Measurements from ENCODE around the gene CDK5R2. TPM values are rescaled to one million over a fixed set of nuclear protein-coding genes. Genes with fewer than 3 reads are reported as not detected.

Gene CDK5R2
- total and polyA plus RNA-seq, 8 donors = 0.13 to 0.30 (median 0.17) TPM; not detected in 2

DNA sequence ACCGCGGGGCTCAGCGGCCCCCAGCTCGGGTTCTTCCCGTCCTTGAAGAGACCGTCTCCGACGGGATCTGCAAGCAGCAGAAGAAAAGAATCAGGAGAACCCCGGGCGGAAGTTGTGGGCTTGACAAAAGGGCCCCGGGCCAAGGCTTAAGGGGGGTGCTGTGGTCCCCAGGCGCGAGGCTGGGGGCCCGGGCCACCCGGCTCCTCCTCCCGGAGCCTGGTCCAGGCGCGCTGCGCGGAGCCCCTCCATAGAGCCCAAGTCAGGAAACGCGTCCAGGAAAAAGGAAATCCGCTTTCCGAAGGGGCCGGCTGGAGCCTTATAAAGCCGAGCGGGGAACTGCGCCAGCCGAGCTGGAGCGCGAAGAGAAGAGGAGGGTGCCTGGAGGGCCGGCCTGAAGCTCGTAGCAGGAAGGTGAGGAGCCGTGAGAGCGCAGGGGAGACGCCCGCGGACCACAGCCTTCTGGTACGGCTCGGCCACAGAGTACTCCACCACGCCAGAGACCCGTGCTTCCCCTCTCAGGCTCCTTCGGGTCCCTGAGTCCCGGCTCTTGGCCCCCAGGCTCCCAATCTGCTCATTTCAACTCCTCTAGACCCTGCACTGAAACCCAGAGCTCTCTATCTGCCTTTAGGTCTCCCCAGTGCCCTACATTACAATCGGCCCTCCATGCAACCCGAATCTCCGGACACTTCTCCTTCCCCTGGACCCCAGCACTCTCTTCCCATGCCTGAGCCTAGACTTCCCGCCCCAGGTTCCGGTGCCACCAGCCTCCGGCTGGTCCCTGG, 25.0 kb downstream of the CDK5R2 start:
- H3K36me3 ChIP-seq = no peaks in the 10 kb centered on the region
- intact Hi-C loops (cut with DNase I) = no loop called here
- H3K27me3 ChIP-seq = peaks cover 91 to 100% of the 10 kb centered on the region in 2 donors
- H3K4me1 ChIP-seq = peaks cover 14 to 46% of the 10 kb centered on the region in 2 donors
- H3K4me3 ChIP-seq = no peak overlapping the region
- H3K9me3 ChIP-seq = no peaks in the 10 kb centered on the region
- TF ChIP-seq, protein P1, sequence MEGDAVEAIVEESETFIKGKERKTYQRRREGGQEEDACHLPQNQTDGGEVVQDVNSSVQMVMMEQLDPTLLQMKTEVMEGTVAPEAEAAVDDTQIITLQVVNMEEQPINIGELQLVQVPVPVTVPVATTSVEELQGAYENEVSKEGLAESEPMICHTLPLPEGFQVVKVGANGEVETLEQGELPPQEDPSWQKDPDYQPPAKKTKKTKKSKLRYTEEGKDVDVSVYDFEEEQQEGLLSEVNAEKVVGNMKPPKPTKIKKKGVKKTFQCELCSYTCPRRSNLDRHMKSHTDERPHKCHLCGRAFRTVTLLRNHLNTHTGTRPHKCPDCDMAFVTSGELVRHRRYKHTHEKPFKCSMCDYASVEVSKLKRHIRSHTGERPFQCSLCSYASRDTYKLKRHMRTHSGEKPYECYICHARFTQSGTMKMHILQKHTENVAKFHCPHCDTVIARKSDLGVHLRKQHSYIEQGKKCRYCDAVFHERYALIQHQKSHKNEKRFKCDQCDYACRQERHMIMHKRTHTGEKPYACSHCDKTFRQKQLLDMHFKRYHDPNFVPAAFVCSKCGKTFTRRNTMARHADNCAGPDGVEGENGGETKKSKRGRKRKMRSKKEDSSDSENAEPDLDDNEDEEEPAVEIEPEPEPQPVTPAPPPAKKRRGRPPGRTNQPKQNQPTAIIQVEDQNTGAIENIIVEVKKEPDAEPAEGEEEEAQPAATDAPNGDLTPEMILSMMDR (IDR thresholded peaks at IDR 0.05) = no peak
- ATAC-seq = no peak
- no peak overlapping the region for H3K27ac ChIP-seq
- no peak for DNase-seq

DNA sequence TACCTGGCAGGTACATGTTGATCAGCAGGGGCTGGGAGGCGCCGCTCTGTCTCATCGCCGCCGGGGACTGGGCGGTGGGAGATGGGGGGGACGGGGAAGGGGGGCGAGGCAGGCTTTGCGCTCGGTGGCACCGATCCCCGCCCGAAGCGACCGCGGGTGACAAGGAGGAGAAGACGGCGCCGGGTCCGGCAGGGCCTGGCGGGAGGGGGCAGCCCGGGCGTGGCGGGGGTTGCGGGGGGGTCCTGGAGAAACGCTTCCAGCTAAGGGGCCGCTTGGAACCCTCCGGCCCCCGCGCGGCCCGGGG, 25.5 kb downstream of the CDK5R2 start, which contains the start of gene FEV:
Gene FEV (minus strand): TSS at position 164 of the 304 bp plus-strand sequence. CDS start 109 bp downstream, at position 55.
- Histone ChIP-seq H3K4me3 (no peak within 1 kb of the TSS), H3K4me1 (peaks cover 13 to 43% of the 10 kb centered on the region in 2 donors), H3K27me3 (peaks cover 94 to 100% of the 10 kb centered on the region in 2 donors), H3K9me3 (no peaks in the 10 kb centered on the region), H3K36me3 (no peaks in the 10 kb centered on the region), H3K27ac (no peak within 1 kb of the TSS)
- DNase-seq (no peak), ATAC-seq (no peak)
- TF ChIP-seq, protein P1 (IDR thresholded peaks at IDR 0.05) = no peak
- intact Hi-C loops (cut with DNase I) = no loop called here

DNA sequence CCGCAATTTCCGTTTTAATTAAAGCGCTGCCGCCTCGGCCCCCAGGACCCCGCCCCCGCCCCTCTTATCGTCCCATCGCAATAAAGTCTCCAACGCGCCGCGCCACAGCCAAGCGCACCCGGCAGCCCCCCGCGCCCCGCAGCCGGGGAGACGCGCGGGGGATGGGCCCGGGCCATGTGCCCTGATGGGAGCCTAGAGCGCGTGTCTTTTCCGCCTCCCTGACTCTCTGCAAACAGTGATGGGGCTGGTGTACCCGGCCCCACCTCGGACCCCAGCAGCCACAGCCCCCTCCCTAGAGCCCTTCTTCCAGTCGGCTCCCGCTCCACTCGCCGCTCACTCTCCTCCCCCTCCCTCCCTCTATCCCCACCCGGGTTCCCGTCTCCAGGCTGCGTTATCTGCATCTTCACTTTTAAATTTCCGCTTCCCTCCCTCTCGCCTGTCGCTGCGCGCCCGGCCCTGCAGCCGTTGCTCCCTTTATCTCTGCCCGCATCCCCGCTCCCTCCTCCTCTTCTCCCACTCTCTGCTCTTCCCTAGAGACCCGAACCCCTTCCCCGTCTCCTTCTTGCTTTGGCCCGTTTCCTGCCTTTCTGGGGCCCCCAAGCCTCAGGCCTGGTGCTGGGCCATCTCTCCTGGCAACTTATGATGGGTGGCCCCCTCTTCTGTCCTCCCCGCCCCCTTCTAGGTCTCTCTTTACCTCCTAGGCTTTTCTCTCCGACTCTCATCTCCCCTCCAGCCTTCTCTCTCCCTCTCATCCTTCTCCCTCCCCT, 26.0 kb downstream of the CDK5R2 start:
- DNase-seq = no peak
- ATAC-seq = no peak
- Histone ChIP-seq H3K36me3 (no peaks in the 10 kb centered on the region), H3K9me3 (no peaks in the 10 kb centered on the region), H3K4me3 (no peak overlapping the region), H3K4me1 (peaks cover 11 to 40% of the 10 kb centered on the region in 2 donors), H3K27me3 (peaks cover 98 to 100% of the 10 kb centered on the region in 2 donors), H3K27ac (no peak overlapping the region)
- intact Hi-C loops (cut with DNase I) = no loop called here
- TF ChIP-seq, protein P1 (IDR thresholded peaks at IDR 0.05) = no peak

DNA sequence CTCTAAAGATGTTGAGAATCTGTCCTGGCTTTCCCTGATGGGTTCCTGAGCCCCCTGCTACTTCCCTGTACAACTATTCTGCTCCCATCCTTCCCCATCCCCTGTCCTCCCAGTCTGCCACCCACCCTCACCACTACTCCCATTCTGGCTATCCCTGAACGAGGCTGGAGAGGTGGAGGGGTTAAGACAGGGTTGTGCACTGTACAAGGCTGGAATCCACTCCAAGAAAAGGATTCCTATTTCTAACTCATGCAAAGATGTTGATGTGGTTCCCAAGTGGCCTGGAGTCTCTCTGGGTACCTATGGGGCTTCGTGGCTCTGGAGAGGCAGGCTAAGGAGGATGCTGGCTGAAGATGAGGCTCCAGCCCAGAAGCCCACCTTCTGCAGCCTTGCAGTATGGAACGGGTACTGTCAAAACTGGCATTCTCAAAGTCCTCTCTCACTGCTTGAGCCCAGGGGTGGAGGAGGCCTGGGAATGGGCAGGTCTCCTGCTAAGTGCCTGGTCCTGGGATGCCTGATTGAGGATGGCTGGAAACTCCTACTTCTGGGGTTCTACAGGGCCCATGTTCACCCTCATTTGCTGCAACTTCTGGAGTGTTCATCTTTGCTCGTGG, 26.8 kb downstream of the CDK5R2 start:
- intact Hi-C loops (cut with DNase I) = no loop called here
- Histone ChIP-seq H3K9me3 (no peaks in the 10 kb centered on the region), H3K4me1 (peaks cover 9 to 35% of the 10 kb centered on the region in 2 donors), H3K4me3 (no peak overlapping the region), H3K27me3 (peaks cover 99 to 100% of the 10 kb centered on the region in 2 donors), H3K36me3 (no peaks in the 10 kb centered on the region), H3K27ac (no peak overlapping the region)
- TF ChIP-seq, protein P1 (IDR thresholded peaks at IDR 0.05) = no peak
- ATAC-seq (no peak), DNase-seq (no peak)

DNA sequence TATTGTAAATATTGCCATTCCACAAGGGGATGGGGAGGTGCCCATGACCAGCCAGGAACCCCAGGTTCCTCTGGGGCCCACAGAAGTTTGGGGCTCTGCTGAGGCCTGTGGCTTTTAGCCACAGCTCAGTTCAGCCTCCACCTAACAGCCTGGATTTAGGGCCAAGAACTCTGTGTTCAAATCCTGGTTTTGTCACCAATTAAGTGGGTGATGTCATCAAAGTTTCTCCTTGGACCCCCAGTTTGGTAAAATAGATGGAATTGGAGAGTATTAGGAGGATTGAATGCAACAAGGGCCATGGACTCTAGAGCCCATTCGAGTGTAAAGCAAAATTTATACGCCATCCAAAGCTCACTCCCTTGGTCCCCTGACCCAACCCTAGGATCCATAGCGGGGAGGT, 28.7 kb downstream of the CDK5R2 start:
- intact Hi-C loops (cut with DNase I) = no loop called here
- H3K27me3 ChIP-seq = peaks cover 99 to 100% of the 10 kb centered on the region in 2 donors
- H3K4me1 ChIP-seq = peaks cover 6 to 21% of the 10 kb centered on the region in 2 donors
- TF ChIP-seq, protein P1 (IDR thresholded peaks at IDR 0.05) = no peak
- no peaks in the 10 kb centered on the region for H3K36me3 ChIP-seq
- H3K27ac ChIP-seq = no peak overlapping the region
- H3K4me3 ChIP-seq = no peak overlapping the region
- DNase-seq = no peak
- H3K9me3 ChIP-seq = no peaks in the 10 kb centered on the region
- ATAC-seq = no peak

All from left lung (tissue), 10 donors.